Thyroid gland (tissue), 4 donors: ENCODE measurements around the gene ARSH.
"Not testable (repeated sequence)": the region's sequence is repeated elsewhere in the genome, so short reads cannot be mapped to it uniquely, and the experiment has no call there.

Experiments
- CTCF ChIP-seq, 6 experiments: fragments of 200-600 bp in 3 of 6; fragments of 450-650 bp in 3 of 6; sonication (generic) in 3 of 6; IDR thresholded peaks; one replicate each; pipeline ENCODE4 v1.5.1; 2016 to 2019; ENCODE audit warnings: antibody characterized with exemption in 6 of 6, mild to moderate bottlenecking in 2 of 6, inconsistent platforms in 1 of 6, moderate library complexity in 1 of 6
- POLR2A ChIP-seq, 2 donors: fragments of 450-650 bp; IDR thresholded peaks; one replicate each; pipeline ENCODE4 v1.6.1; 2017; ENCODE audit warnings: antibody characterized with exemption in 2 of 2, mild to moderate bottlenecking in 2 of 2, moderate library complexity in 1 of 2

GRCh38 chrX:2963449-2963848, 42.9 kb upstream of the ARSH start:
- not testable (repeated sequence) for TF ChIP-seq CTCF, POLR2A (IDR thresholded peaks at IDR 0.05)
